Retinal pigment epithelial cell (primary cell): ENCODE data around the gene CTDSP2.
"Not testable (repeated sequence)": the region's sequence is repeated elsewhere in the genome, so short reads cannot be mapped to it uniquely, and the experiment has no call there.

Experiments
- DNase-seq: peaks from one replicate; pipeline ENCODE4 v3.0.0-alpha.2; 2010; ENCODE audit warnings: low read depth
- H3K4me3 ChIP-seq: 2 replicates; pipeline ENCODE4 v1.5.1; 2011; ENCODE audit warnings: mild to moderate bottlenecking, low read length, control low read depth, moderate library complexity
- CTCF ChIP-seq: conservative IDR thresholded peaks from 2 replicates; pipeline ENCODE4 v1.5.1; 2011; ENCODE audit warnings: low read depth, low read length, control low read depth, inconsistent platforms

Gene CTDSP2

GRCh38 chr12:57859121-57859520 lies 12.6 kb upstream of the CTDSP2 start:
- DNase-seq = no peak
- TF ChIP-seq CTCF = no peak
- no peak overlapping the region for H3K4me3 ChIP-seq

GRCh38 chr12:57858123-57858522 lies 11.6 kb upstream of the CTDSP2 start:
- H3K4me3 ChIP-seq, DNase-seq: not testable (repeated sequence)

- no peak overlapping the region for H3K4me3 ChIP-seq
- no peak for TF ChIP-seq CTCF
- no peak for DNase-seq
These were observed 8.4 kb upstream of the CTDSP2 start for GRCh38 chr12:57854965-57855364.

GRCh38 chr12:57853864-57854556 lies 7.5 kb upstream of the CTDSP2 start:
- no peak for TF ChIP-seq CTCF
- no peak overlapping the region for H3K4me3 ChIP-seq
- no peak for DNase-seq

GRCh38 chr12:57852620-57853500 lies 6.3 kb upstream of the CTDSP2 start:
- H3K4me3 ChIP-seq = peak overlapping the region; percentile 44
- peak; percentile 28 for TF ChIP-seq CTCF
- DNase-seq = no peak

- H3K4me3 ChIP-seq = peak overlapping the region; percentile 44
These were observed 5.7 kb upstream of the CTDSP2 start for GRCh38 chr12:57852200-57852599.

GRCh38 chr12:57851552-57851951 lies 5.0 kb upstream of the CTDSP2 start:
- H3K4me3 ChIP-seq = no peak overlapping the region
- DNase-seq = no peak
- no peak for TF ChIP-seq CTCF

More at GRCh38 chr12:57852200-57852599, 5.7 kb upstream of the CTDSP2 start:
- no peak for DNase-seq
- TF ChIP-seq CTCF = no peak
